ENCODE data around the gene BEST3.

DNA sequence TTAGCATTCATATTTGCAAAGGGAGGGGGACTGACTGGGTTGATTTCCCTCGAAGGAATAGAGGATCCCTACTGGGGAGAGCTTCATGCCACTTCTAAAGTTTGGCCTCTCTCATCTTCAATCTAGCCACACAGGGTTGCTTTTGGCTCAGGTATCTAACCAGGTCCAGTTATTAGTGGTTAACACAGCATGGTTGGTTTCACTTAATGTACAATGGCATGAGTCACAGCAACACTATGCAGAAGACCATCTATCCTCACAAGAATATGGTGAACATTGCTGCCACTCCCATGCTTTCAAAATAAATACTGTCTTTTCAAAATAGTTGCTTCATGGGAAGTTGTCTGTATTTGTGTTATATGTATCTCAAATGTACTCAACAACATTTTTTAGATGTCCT lies 33.0 kb upstream of the BEST3 start:
- TF ChIP-seq POLR2A (IDR thresholded peaks at IDR 0.05) (no peak), CTCF (IDR thresholded peaks at IDR 0.05) (no peak)

All from testis (tissue), 2 donors.